ENCODE results near the gene MARS2. TPM values are rescaled to one million over a fixed set of nuclear protein-coding genes. Genes with fewer than 3 reads are reported as not detected.

MARS2 gene
- polyA plus RNA-seq, 1 of the 3 experiments (the other 2 are of a cell fraction), result 2.4 TPM

DNA sequence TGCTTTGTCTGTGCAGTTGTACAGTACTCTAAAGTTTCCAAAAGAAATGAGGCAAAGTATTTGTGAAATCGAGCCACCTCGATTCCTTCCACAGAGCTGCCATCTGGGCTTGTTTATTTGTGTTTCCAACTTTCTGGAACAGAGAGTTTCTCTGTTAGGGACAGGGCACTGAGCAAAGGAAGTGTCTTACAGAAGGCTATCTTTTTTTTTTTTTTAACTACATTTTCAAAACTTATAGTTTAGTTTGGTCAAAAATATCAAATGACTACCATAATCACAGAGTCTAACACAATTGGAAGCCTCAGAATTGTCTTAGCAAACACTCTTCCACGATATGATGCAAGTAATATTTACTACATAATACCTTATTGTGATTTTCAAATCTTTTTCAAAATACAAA is 30.6 kb upstream of the MARS2 start (continued):
- TF ChIP-seq, protein P1, sequence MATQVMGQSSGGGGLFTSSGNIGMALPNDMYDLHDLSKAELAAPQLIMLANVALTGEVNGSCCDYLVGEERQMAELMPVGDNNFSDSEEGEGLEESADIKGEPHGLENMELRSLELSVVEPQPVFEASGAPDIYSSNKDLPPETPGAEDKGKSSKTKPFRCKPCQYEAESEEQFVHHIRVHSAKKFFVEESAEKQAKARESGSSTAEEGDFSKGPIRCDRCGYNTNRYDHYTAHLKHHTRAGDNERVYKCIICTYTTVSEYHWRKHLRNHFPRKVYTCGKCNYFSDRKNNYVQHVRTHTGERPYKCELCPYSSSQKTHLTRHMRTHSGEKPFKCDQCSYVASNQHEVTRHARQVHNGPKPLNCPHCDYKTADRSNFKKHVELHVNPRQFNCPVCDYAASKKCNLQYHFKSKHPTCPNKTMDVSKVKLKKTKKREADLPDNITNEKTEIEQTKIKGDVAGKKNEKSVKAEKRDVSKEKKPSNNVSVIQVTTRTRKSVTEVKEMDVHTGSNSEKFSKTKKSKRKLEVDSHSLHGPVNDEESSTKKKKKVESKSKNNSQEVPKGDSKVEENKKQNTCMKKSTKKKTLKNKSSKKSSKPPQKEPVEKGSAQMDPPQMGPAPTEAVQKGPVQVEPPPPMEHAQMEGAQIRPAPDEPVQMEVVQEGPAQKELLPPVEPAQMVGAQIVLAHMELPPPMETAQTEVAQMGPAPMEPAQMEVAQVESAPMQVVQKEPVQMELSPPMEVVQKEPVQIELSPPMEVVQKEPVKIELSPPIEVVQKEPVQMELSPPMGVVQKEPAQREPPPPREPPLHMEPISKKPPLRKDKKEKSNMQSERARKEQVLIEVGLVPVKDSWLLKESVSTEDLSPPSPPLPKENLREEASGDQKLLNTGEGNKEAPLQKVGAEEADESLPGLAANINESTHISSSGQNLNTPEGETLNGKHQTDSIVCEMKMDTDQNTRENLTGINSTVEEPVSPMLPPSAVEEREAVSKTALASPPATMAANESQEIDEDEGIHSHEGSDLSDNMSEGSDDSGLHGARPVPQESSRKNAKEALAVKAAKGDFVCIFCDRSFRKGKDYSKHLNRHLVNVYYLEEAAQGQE (IDR thresholded peaks at IDR 0.05; ENCODE audit: low read depth, low read length), result no peak
- TF ChIP-seq GATA2 (CRISPR knock-in tag; IDR thresholded peaks at IDR 0.05) (no peak), EP300 (IDR thresholded peaks at IDR 0.05; ENCODE audit: borderline replicate concordance in 1 of 2, low read depth in 1 of 2, low read length in 1 of 2) (no peak), SMC3 (IDR thresholded peaks at IDR 0.05; ENCODE audit: low read depth, low read length) (no peak)

DNA sequence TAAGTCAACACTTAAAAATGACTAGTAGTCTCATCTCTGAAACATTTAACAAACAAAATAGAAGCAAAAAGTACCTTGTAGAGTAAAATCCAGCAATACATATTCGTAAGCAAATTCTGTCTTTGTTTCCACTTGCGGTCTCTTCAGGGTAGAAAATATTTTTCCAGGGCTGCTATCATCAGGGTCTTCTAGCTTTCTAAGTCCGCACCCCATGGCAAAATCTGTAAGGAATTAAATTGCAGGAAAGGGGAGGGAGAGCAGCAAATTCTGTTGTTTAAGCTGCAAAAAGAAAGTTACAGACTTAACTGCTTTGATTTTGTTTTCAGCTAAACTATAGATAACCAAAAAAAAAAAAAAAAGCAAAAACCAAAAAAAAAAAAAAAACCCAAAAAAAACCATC is 29.9 kb upstream of the MARS2 start, which contains the start of gene RFTN2:
TSS of gene RFTN2 (minus strand) at position 342 of the 400 bp plus-strand sequence. CDS start at position 213, 129 bp downstream.
- CTCF ChIA-PET, result no interaction called here
- Histone ChIP-seq H3K9ac (no peak within 1 kb of the TSS), H3K27me3 (ENCODE audit: insufficient read depth) (no peaks in the 10 kb centered on the region), H4K20me1 (ENCODE audit: insufficient read depth) (no peaks in the 10 kb centered on the region), H3K9me2 (no peaks in the 10 kb centered on the region), H3K27ac (ENCODE audit: low read depth in 2 of 2, low read length in 1 of 2) (no peak within 1 kb of the TSS), H3K4me3 (ENCODE audit: low read depth in 2 of 2, low read length in 1 of 2) (no peak within 1 kb of the TSS), H3K4me2 (peak within 1 kb of the TSS; percentile 16; the same call in 1 of the 2 replicates), H2AFZ (ENCODE audit: low read depth) (peak within 1 kb of the TSS; percentile 75), H3F3A (replicated peaks; ENCODE audit: insufficient read depth) (peaks cover 3% of the 10 kb centered on the region), H3K4me1 (ENCODE audit: control insufficient read depth in 1 of 2, insufficient read depth in 2 of 2, low read depth in 1 of 2, low read length in 1 of 2) (peaks cover 0 to 5% of the 10 kb centered on the region in 2 experiments; a peak in 2 of 4 replicates), H3K79me2 (ENCODE audit: insufficient read depth) (no peaks in the 10 kb centered on the region), H3K36me3 (replicated peaks in 1 of 2; ENCODE audit: control insufficient read depth in 1 of 2, insufficient read depth in 2 of 2, low read length in 1 of 2) (no peaks in the 10 kb centered on the region), H3K9me3 (no peaks in the 10 kb centered on the region)
- no peak for DNase-seq
- TF ChIP-seq SIN3A (IDR thresholded peaks at IDR 0.05; ENCODE audit: borderline replicate concordance, low read depth, low read length), result no peak
- no peak for TF ChIP-seq FOXM1 (IDR thresholded peaks at IDR 0.05; ENCODE audit: low read depth)
- no peak for TF ChIP-seq RCOR1 (IDR thresholded peaks at IDR 0.05; ENCODE audit: low read length)
- TF ChIP-seq RAD21 (IDR thresholded peaks at IDR 0.05; ENCODE audit: low read length), result no peak
- no peak for TF ChIP-seq GATA2 (CRISPR knock-in tag; IDR thresholded peaks at IDR 0.05)
- no peak for TF ChIP-seq RXRA (IDR thresholded peaks at IDR 0.05; ENCODE audit: borderline replicate concordance, low read depth)
- TF ChIP-seq FOXJ3 (CRISPR knock-in tag; IDR thresholded peaks at IDR 0.05), result no peak
- TF ChIP-seq, protein P2, sequence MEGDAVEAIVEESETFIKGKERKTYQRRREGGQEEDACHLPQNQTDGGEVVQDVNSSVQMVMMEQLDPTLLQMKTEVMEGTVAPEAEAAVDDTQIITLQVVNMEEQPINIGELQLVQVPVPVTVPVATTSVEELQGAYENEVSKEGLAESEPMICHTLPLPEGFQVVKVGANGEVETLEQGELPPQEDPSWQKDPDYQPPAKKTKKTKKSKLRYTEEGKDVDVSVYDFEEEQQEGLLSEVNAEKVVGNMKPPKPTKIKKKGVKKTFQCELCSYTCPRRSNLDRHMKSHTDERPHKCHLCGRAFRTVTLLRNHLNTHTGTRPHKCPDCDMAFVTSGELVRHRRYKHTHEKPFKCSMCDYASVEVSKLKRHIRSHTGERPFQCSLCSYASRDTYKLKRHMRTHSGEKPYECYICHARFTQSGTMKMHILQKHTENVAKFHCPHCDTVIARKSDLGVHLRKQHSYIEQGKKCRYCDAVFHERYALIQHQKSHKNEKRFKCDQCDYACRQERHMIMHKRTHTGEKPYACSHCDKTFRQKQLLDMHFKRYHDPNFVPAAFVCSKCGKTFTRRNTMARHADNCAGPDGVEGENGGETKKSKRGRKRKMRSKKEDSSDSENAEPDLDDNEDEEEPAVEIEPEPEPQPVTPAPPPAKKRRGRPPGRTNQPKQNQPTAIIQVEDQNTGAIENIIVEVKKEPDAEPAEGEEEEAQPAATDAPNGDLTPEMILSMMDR (IDR thresholded peaks at IDR 0.05), result no peak
- TF ChIP-seq, protein P3, sequence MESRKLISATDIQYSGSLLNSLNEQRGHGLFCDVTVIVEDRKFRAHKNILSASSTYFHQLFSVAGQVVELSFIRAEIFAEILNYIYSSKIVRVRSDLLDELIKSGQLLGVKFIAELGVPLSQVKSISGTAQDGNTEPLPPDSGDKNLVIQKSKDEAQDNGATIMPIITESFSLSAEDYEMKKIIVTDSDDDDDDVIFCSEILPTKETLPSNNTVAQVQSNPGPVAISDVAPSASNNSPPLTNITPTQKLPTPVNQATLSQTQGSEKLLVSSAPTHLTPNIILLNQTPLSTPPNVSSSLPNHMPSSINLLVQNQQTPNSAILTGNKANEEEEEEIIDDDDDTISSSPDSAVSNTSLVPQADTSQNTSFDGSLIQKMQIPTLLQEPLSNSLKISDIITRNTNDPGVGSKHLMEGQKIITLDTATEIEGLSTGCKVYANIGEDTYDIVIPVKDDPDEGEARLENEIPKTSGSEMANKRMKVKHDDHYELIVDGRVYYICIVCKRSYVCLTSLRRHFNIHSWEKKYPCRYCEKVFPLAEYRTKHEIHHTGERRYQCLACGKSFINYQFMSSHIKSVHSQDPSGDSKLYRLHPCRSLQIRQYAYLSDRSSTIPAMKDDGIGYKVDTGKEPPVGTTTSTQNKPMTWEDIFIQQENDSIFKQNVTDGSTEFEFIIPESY (IDR thresholded peaks at IDR 0.05; ENCODE audit: borderline replicate concordance, low read depth), result no peak
- no peak for TF ChIP-seq YY1 (IDR thresholded peaks at IDR 0.05; ENCODE audit: low read depth)
- TF ChIP-seq MXI1 (IDR thresholded peaks at IDR 0.05; ENCODE audit: low read depth, low read length), result no peak
- TF ChIP-seq NFIC (IDR thresholded peaks at IDR 0.05; ENCODE audit: borderline replicate concordance), result no peak
- TF ChIP-seq EP300 (IDR thresholded peaks at IDR 0.05; ENCODE audit: borderline replicate concordance in 1 of 2, low read depth in 1 of 2, low read length in 1 of 2), result no peak
- TF ChIP-seq, protein P4, sequence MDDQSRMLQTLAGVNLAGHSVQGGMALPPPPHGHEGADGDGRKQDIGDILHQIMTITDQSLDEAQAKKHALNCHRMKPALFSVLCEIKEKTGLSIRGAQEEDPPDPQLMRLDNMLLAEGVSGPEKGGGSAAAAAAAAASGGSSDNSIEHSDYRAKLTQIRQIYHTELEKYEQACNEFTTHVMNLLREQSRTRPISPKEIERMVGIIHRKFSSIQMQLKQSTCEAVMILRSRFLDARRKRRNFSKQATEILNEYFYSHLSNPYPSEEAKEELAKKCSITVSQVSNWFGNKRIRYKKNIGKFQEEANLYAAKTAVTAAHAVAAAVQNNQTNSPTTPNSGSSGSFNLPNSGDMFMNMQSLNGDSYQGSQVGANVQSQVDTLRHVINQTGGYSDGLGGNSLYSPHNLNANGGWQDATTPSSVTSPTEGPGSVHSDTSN (IDR thresholded peaks at IDR 0.05), result no peak
- TF ChIP-seq RFX5 (IDR thresholded peaks at IDR 0.05; ENCODE audit: low read length), result no peak
- TF ChIP-seq ELF1 (IDR thresholded peaks at IDR 0.05), result no peak
- no peak for TF ChIP-seq GABPA (IDR thresholded peaks at IDR 0.05; ENCODE audit: low read depth)
- POLR2A ChIA-PET, result no interaction called here
- WGBS (ENCODE audit: low lambda C conversion rate), result 93% methylated on average over 3 of the region's 3 CpGs

Data from SK-N-SH (cell line).